IMR-90 (cell line): Measurements from ENCODE around the gene EDN3. TPM values are rescaled to one million over a fixed set of nuclear protein-coding genes. Genes with fewer than 3 reads are reported as not detected.

Experiments
- ATAC-seq: fragments of 200-7000 bp; cut with Tn5 transposase; 2 replicates; pipeline ENCODE4 v1.9.1; 2020; ENCODE audit warnings: low read depth, mild to moderate bottlenecking, moderate library complexity
- BruUV-seq: library from RNA; stranded (reverse); fragments of 400-500 nt; replicated peaks from 2 replicates; lab custom pipeline; 2021; lab: Mats Ljungman, UMichigan
- CTCF ChIA-PET: fragments of 300-600 bp; formaldehyde crosslinking; extraction: SDS; loops from one replicate; lab custom pipeline; 2021; ENCODE audit warnings: antibody characterized with exemption; lab: Yijun Ruan, JAX
- POLR2A ChIA-PET: fragments of 300-600 bp; sonication (Branson Sonifier 250); formaldehyde crosslinking; loops from one replicate; lab custom pipeline; 2022; ENCODE audit warnings: antibody characterized with exemption; ENCODE audit not compliant: unreplicated experiment; lab: Charles Lee
- DNase-seq: peaks from one replicate; pipeline ENCODE4 v3.0.0; 2013
- H2AFZ ChIP-seq: replicated peaks from 2 replicates; pipeline ENCODE3; 2013; ENCODE audit warnings: low read length, mild to moderate bottlenecking; ENCODE audit not compliant: poor library complexity
- H2AK5ac ChIP-seq: 2 replicates; pipeline ENCODE4 v1.6.1; 2013; ENCODE audit warnings: low read depth, low read length, inconsistent platforms
- H2AK9ac ChIP-seq: replicated peaks from 2 replicates; pipeline ENCODE3; 2013; ENCODE audit warnings: mild to moderate bottlenecking, low read depth, low read length, moderate library complexity; ENCODE audit not compliant: poor library complexity
- H2BK120ac ChIP-seq: 2 replicates; pipeline ENCODE4 v1.6.1; 2013; ENCODE audit warnings: low read depth, low read length, inconsistent platforms
- H2BK15ac ChIP-seq: 3 replicates; pipeline ENCODE4 v1.6.1; 2013; ENCODE audit warnings: low read depth, low read length, inconsistent platforms
- H2BK20ac ChIP-seq: 2 replicates; pipeline ENCODE4 v1.6.1; 2013; ENCODE audit warnings: low read depth, mild to moderate bottlenecking, inconsistent platforms, low read length, moderate library complexity
- H2BK5ac ChIP-seq: 2 replicates; pipeline ENCODE4 v1.6.1; 2013; ENCODE audit warnings: mild to moderate bottlenecking, low read depth, low read length, inconsistent platforms; ENCODE audit not compliant: poor library complexity, severe bottlenecking
- H3K14ac ChIP-seq: replicated peaks from 2 replicates; pipeline ENCODE4 v1.6.1; 2013; ENCODE audit warnings: low read depth, low read length, inconsistent platforms
- H3K18ac ChIP-seq: 2 replicates; pipeline ENCODE4 v1.6.1; 2013; ENCODE audit warnings: low read depth, low read length, control low read depth
- H3K23ac ChIP-seq: 2 replicates; pipeline ENCODE4 v1.6.1; 2013; ENCODE audit warnings: low read depth, low read length, inconsistent platforms
- H3K27ac ChIP-seq: 2 replicates; pipeline ENCODE4 v1.5.1; 2013; ENCODE audit warnings: mild to moderate bottlenecking, control low read depth, low read length; ENCODE audit not compliant: insufficient read depth
- H3K27me3 ChIP-seq: 2 replicates; pipeline ENCODE4 v1.6.1; 2013; ENCODE audit warnings: low read length; ENCODE audit not compliant: control insufficient read depth, insufficient read depth
- H3K36me3 ChIP-seq: 2 replicates; pipeline ENCODE4 v1.6.1; 2013; ENCODE audit warnings: low read length, mixed read lengths; ENCODE audit not compliant: control insufficient read depth, insufficient read depth
- H3K4ac ChIP-seq: 2 replicates; pipeline ENCODE4 v1.6.1; 2013; ENCODE audit warnings: low read depth, low read length, inconsistent platforms
- H3K4me1 ChIP-seq: 2 replicates; pipeline ENCODE4 v1.6.1; 2013; ENCODE audit warnings: low read length, mixed read lengths; ENCODE audit not compliant: control insufficient read depth, insufficient read depth
- H3K4me2 ChIP-seq: 2 replicates; pipeline ENCODE4 v1.6.1; 2013; ENCODE audit warnings: low read depth, mild to moderate bottlenecking, control low read depth, low read length, moderate library complexity
- H3K4me3 ChIP-seq: 2 replicates; pipeline ENCODE4 v1.5.1; 2013; ENCODE audit warnings: low read depth, mild to moderate bottlenecking, control low read depth, low read length, moderate library complexity; ENCODE audit not compliant: insufficient read depth
- H3K56ac ChIP-seq: 2 replicates; pipeline ENCODE4 v1.6.1; 2013; ENCODE audit warnings: low read length, inconsistent platforms; ENCODE audit not compliant: insufficient read depth; ENCODE audit errors: extremely low read depth
- H3K79me1 ChIP-seq, 2 experiments: 2 replicates each; pipeline ENCODE4 v1.6.1; 2013; ENCODE audit warnings: low read length in 2 of 2, inconsistent platforms in 1 of 2, low read depth in 1 of 2
- H3K9ac ChIP-seq: 2 replicates; pipeline ENCODE4 v1.6.1; 2013; ENCODE audit warnings: low read depth, low read length, control low read depth
- H3K9me1 ChIP-seq: 2 replicates; pipeline ENCODE4 v1.6.1; 2013; ENCODE audit warnings: low read length, inconsistent platforms; ENCODE audit not compliant: insufficient read depth
- H3K9me3 ChIP-seq: 2 replicates; pipeline ENCODE4 v1.6.1; 2013; ENCODE audit warnings: low read length; ENCODE audit not compliant: control insufficient read depth, insufficient read depth
- H4K20me1 ChIP-seq: 2 replicates; pipeline ENCODE4 v1.6.1; 2013; ENCODE audit warnings: low read length, inconsistent platforms; ENCODE audit not compliant: insufficient read depth
- H4K5ac ChIP-seq: 2 replicates; pipeline ENCODE4 v1.6.1; 2013; ENCODE audit warnings: mild to moderate bottlenecking, low read depth, low read length, control low read depth
- H4K8ac ChIP-seq, 2 experiments: 2 replicates each; pipeline ENCODE4 v1.6.1; 2013; ENCODE audit warnings: low read depth in 2 of 2, low read length in 2 of 2, control low read depth in 1 of 2, inconsistent platforms in 1 of 2
- H4K91ac ChIP-seq: 2 replicates; pipeline ENCODE4 v1.6.1; 2013; ENCODE audit warnings: low read depth, low read length, inconsistent platforms; ENCODE audit not compliant: insufficient read depth
- BHLHE40 ChIP-seq: fragments of 150-350 bp; IDR thresholded peaks from 2 replicates; pipeline ENCODE4 v1.6.1; 2016; ENCODE audit warnings: mild to moderate bottlenecking, low read depth, low read length
- CEBPB ChIP-seq: IDR thresholded peaks from 2 replicates; pipeline ENCODE4 v1.6.1; 2012; ENCODE audit warnings: low read depth, low read length, improper control_type of control experiment
- FOS ChIP-seq: fragments of 150-350 bp; IDR thresholded peaks from 2 replicates; pipeline ENCODE4 v1.6.1; 2016; ENCODE audit warnings: low read depth, low read length
- MAFK ChIP-seq: IDR thresholded peaks from 2 replicates; pipeline ENCODE4 v1.6.1; 2012; ENCODE audit warnings: low read depth, low read length, improper control_type of control experiment
- MAZ ChIP-seq: IDR thresholded peaks from 2 replicates; pipeline ENCODE4 v1.6.1; 2012; ENCODE audit warnings: low read depth, mild to moderate bottlenecking, low read length, improper control_type of control experiment, moderate library complexity, borderline replicate concordance
- NFE2L2 ChIP-seq: fragments of 150-350 bp; IDR thresholded peaks from 2 replicates; pipeline ENCODE4 v1.6.1; 2016; ENCODE audit warnings: low read depth, mild to moderate bottlenecking, low read length
- POLR2A ChIP-seq: IDR thresholded peaks from 2 replicates; pipeline ENCODE4 v1.6.1; 2012; ENCODE audit warnings: mild to moderate bottlenecking, low read depth, low read length
- RAD21 ChIP-seq: IDR thresholded peaks from 2 replicates; pipeline ENCODE4 v1.6.1; 2012; ENCODE audit warnings: low read length, improper control_type of control experiment
- RCOR1 ChIP-seq: IDR thresholded peaks from 2 replicates; pipeline ENCODE4 v1.6.1; 2012; ENCODE audit warnings: mild to moderate bottlenecking, low read length, improper control_type of control experiment; ENCODE audit not compliant: insufficient replicate concordance
- RFX5 ChIP-seq: IDR thresholded peaks from 2 replicates; pipeline ENCODE4 v1.8.0; 2012; ENCODE audit warnings: low read depth, mild to moderate bottlenecking, low read length, moderate library complexity
- SMC3 ChIP-seq: fragments of 150-350 bp; IDR thresholded peaks from 2 replicates; pipeline ENCODE4 v1.6.1; 2016; ENCODE audit warnings: low read depth, mild to moderate bottlenecking, antibody characterized with exemption, low read length, moderate library complexity
- WGBS, 2 experiments: methylation state at CpG; one replicate each; pipeline versions ENCODE4 v1.1.5 to v1.1.7; 2013; ENCODE audit warnings: missing lambda C conversion rate in 2 of 2; ENCODE audit not compliant: insufficient read length in 1 of 2; ENCODE audit errors: extremely low coverage in 2 of 2; 5-methylcytosine and 5-hydroxymethylcytosine counted together
- dilution Hi-C: fragments of 300-500 bp; cut with HindIII; formaldehyde crosslinking; loops from one replicate; pipeline ENCODE4 v1.14.3; 2018; ENCODE audit warnings: low sequenced_read_pairs; ENCODE audit not compliant: unreplicated experiment
- in situ Hi-C: fragments of 300-500 bp; cut with MboI; formaldehyde crosslinking; loops from 3 replicates; pipeline ENCODE4 v1.14.3; 2019; ENCODE audit warnings: low sequenced_read_pairs, inconsistent platforms, mixed read lengths
- intact Hi-C: fragments of 100-400 bp; cut with micrococcal nuclease; formaldehyde crosslinking; loops from 2 replicates; pipeline ENCODE4 v1.10.0; 2022
- polyA plus RNA-seq, 3 experiments: library from polyadenylated mRNA; depleted of rRNA; stranded (reverse); fragments of >200 nt; gene quantifications; 2 replicates each; pipeline ENCODE4 v1.2.3, GENCODE V29; 2012; ENCODE audit warnings: low replicate concordance in 1 of 3
- total RNA-seq: library from RNA; depleted of rRNA; stranded (reverse); fragments of >200 nt; gene quantifications from 2 replicates; pipeline ENCODE4 v1.2.3, GENCODE V29; 2012
- TF ChIP-seq, protein P1 (sequence below): fragments of 150-350 bp; IDR thresholded peaks from 2 replicates; pipeline ENCODE4 v1.6.1; 2016; ENCODE audit warnings: low read depth, mild to moderate bottlenecking, low read length, moderate library complexity, borderline replicate concordance
- TF ChIP-seq, protein P2 (sequence below): fragments of 150-350 bp; IDR thresholded peaks from 2 replicates; pipeline ENCODE4 v1.6.1; 2017; ENCODE audit warnings: mild to moderate bottlenecking, antibody characterized with exemption, low read length, low read depth

Gene EDN3
- total and polyA plus RNA-seq, 2 of the 4 experiments (the other 2 are of a cell fraction), result not detected

DNA sequence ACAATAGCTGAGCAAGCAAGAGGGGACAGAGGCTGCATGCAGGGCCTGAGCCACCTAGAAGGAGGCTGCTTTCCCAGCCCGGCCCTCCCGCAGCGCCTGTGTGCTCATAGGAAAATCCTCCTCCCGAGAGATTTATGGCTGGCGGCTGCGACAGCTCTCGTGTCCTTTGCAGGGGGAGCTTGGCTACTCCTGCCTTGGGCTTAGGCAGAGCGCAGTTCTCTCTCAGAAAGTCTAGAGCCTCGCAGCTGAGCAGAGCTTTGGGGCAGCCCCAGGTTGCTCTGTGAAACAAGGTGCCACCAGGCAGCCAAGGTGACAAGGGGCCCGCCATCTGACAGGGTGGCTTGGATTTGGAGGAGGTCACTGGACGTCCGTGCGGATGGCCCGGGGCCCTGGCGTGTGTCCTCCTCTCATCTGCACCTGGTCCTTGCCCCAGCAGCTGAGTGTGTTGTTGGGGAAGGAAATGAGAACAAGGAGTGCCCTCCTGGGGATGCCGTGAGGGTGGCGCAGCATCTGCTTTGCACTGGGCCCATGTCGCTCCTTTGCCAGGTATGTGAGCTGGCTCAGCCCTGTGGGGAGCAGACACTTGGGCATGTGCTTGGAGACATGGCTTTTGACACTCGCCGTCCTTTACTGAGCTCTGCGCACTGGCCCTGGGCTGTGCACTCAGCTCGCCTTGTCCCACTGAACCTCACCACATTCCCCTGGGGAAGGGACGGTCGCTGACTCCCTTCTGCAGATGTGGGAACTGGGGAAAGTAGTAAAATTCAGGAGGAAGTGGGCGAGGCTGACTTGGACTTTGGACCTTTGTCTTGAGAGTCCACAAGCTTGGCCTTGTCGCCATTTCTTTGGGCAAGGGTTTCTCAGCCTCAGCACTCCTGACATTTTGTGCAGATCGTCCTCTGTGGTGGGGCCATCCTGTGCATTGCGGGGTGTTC, 41.9 kb downstream of the EDN3 start (continued):
- no peak for TF ChIP-seq MAZ

DNA sequence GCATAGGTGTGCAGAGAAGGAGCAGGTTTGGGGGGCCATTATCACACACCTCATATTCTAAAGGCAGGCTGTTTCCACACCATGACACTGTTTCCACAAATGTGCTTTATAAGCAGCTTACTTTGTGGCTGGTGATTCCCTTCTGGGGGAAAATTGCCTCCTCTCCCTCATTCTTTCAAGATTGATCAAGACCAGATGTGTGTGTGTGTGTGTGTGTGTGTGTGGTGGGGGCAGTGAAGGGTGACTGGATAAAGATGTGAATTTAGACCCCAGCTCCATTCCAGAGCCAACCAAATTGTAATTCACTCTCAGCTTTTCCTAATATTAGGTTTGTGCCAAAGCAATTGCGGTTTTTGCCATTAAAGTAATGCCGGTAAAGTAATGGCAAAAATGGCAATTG, 45.6 kb downstream of the EDN3 start:
- Histone ChIP-seq H2BK120ac (no peak overlapping the region), H3K4ac (no peak overlapping the region), H3K18ac (no peak overlapping the region), H3K4me2 (no peak overlapping the region), H3K9ac (no peak overlapping the region), H4K5ac (no peak overlapping the region), H3K36me3 (no peaks in the 10 kb centered on the region), H4K91ac (no peak overlapping the region), H3K9me1 (no peaks in the 10 kb centered on the region), H4K20me1 (no peaks in the 10 kb centered on the region), H4K8ac (no peak overlapping the region), H3K27ac (no peak overlapping the region), H3K14ac (no peak overlapping the region), H2BK15ac (no peak overlapping the region), H3K4me3 (no peak overlapping the region), H3K9me3 (peaks cover 6% of the 10 kb centered on the region; the same call in 1 of the 2 replicates), H2AFZ (no peak overlapping the region), H3K23ac (no peak overlapping the region), H2AK9ac (no peak overlapping the region), H3K4me1 (no peaks in the 10 kb centered on the region), H3K27me3 (no peaks in the 10 kb centered on the region), H2BK5ac (no peak overlapping the region), H3K79me1 (no peaks in the 10 kb centered on the region), H2BK20ac (no peak overlapping the region), H2AK5ac (no peak overlapping the region), H3K56ac (no peak overlapping the region)
- in situ Hi-C loops, result no loop called here
- POLR2A ChIA-PET, result no interaction called here
- no peak for TF ChIP-seq CEBPB
- no peak for TF ChIP-seq POLR2A
- TF ChIP-seq, protein P1, sequence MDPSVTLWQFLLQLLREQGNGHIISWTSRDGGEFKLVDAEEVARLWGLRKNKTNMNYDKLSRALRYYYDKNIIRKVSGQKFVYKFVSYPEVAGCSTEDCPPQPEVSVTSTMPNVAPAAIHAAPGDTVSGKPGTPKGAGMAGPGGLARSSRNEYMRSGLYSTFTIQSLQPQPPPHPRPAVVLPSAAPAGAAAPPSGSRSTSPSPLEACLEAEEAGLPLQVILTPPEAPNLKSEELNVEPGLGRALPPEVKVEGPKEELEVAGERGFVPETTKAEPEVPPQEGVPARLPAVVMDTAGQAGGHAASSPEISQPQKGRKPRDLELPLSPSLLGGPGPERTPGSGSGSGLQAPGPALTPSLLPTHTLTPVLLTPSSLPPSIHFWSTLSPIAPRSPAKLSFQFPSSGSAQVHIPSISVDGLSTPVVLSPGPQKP, result no peak
- TF ChIP-seq BHLHE40, result no peak
- TF ChIP-seq SMC3, result no peak
- TF ChIP-seq RAD21, result no peak
- TF ChIP-seq RFX5, result no peak
- no peak for TF ChIP-seq NFE2L2
- TF ChIP-seq, protein P2, sequence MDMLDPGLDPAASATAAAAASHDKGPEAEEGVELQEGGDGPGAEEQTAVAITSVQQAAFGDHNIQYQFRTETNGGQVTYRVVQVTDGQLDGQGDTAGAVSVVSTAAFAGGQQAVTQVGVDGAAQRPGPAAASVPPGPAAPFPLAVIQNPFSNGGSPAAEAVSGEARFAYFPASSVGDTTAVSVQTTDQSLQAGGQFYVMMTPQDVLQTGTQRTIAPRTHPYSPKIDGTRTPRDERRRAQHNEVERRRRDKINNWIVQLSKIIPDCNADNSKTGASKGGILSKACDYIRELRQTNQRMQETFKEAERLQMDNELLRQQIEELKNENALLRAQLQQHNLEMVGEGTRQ, result no peak
- TF ChIP-seq RCOR1, result no peak
- TF ChIP-seq MAFK, result no peak
- no peak for TF ChIP-seq FOS
- no peak for ATAC-seq
- dilution Hi-C loops, result no loop called here
- BruUV-seq, result no TSS peak
- intact Hi-C loops, result no loop called here
- CTCF ChIA-PET, result no interaction called here
- DNase-seq, result no peak
- WGBS, 2 experiments, result 70% methylated on average over 2 of the region's 2 CpGs; no CpG with 5 or more reads in 1 of the 2 experiments
